Stimulated activated naive B cell treated with anti-CD40 and anti-IgM and Interleukin-4, amounts not matched to agents 10 μg/mL and 1 μg/mL and 100 μg/mL, for 72 hours (primary cell): ENCODE measurements around the gene PRDM2.
A peak's percentile ranks its signal among the peaks of the same experiment; 100 is the strongest.

Experiments used
- ATAC-seq, 2 donors: fragments of 150-1000 bp; cut with Tn5 transposase; replicated peaks; 2 replicates each; pipeline ENCODE4 v1.10.0; 2021; ENCODE audit warnings: moderate library complexity in 1 of 2
- DNase-seq: peaks from one replicate; pipeline ENCODE4 v3.0.0; 2021
- H3K27ac Mint-ChIP-seq: one replicate; pipeline ENCODE4 v1.8.0; 2022; ENCODE audit warnings: mild to moderate bottlenecking, mixed read lengths
- H3K27me3 Mint-ChIP-seq, 2 donors: one replicate each; pipeline ENCODE4 v1.8.0; 2022; ENCODE audit warnings: mixed read lengths in 2 of 2
- H3K36me3 Mint-ChIP-seq, 2 donors: one replicate each; pipeline ENCODE4 v1.8.0; 2022; ENCODE audit warnings: mixed read lengths in 2 of 2, mild to moderate bottlenecking in 1 of 2
- H3K4me1 Mint-ChIP-seq, 2 donors: one replicate each; pipeline ENCODE4 v1.8.0; 2022; ENCODE audit warnings: mixed read lengths in 2 of 2, mild to moderate bottlenecking in 1 of 2
- H3K4me3 Mint-ChIP-seq, 2 donors: one replicate each; pipeline ENCODE4 v1.8.0; 2022; ENCODE audit warnings: mild to moderate bottlenecking in 2 of 2, mixed read lengths in 2 of 2, moderate library complexity in 1 of 2
- H3K9me3 Mint-ChIP-seq, 2 donors: one replicate each; pipeline ENCODE4 v1.8.0; 2022; ENCODE audit warnings: mixed read lengths in 2 of 2, mild to moderate bottlenecking in 1 of 2

The PRDM2 gene

GRCh38 chr1:13733711-13734110 lies 33.7 kb downstream of the PRDM2 start:
- ATAC-seq (no peak), DNase-seq (no peak)
- H3K4me3 Mint-ChIP-seq = peak overlapping the region in 1 of 2 donors; percentile 64
- peaks cover 32 to 69% of the 10 kb centered on the region in 2 donors for H3K4me1 Mint-ChIP-seq
- no peaks in the 10 kb centered on the region for H3K9me3 Mint-ChIP-seq
- no peaks in the 10 kb centered on the region for H3K27me3 Mint-ChIP-seq
- H3K36me3 Mint-ChIP-seq = peaks cover 16 to 40% of the 10 kb centered on the region in 2 donors
- H3K27ac Mint-ChIP-seq = peak overlapping the region; percentile 86

GRCh38 chr1:13735168-13735930 lies 35.4 kb downstream of the PRDM2 start:
- Mint-ChIP-seq H3K4me3 (no peak overlapping the region), H3K9me3 (no peaks in the 10 kb centered on the region), H3K27me3 (no peaks in the 10 kb centered on the region), H3K36me3 (peaks cover 16 to 41% of the 10 kb centered on the region in 2 donors), H3K4me1 (peaks cover 23 to 56% of the 10 kb centered on the region in 2 donors), H3K27ac (peak overlapping the region; percentile 91)
- ATAC-seq (no peak), DNase-seq (no peak)

GRCh38 chr1:13737398-13737797 lies 37.4 kb downstream of the PRDM2 start:
- no peaks in the 10 kb centered on the region for H3K27me3 Mint-ChIP-seq
- no peaks in the 10 kb centered on the region for H3K9me3 Mint-ChIP-seq
- H3K36me3 Mint-ChIP-seq = peaks cover 24 to 46% of the 10 kb centered on the region in 2 donors
- ATAC-seq = peak; percentile 39 to 42
- DNase-seq = no peak
- peaks cover 19 to 51% of the 10 kb centered on the region in 2 donors for H3K4me1 Mint-ChIP-seq
- no peak overlapping the region for H3K4me3 Mint-ChIP-seq
- H3K27ac Mint-ChIP-seq = peak overlapping the region; percentile 6

GRCh38 chr1:13746342-13746741 lies 46.4 kb downstream of the PRDM2 start:
- Mint-ChIP-seq H3K36me3 (peaks cover 43 to 51% of the 10 kb centered on the region in 2 donors), H3K9me3 (no peaks in the 10 kb centered on the region), H3K27ac (no peak overlapping the region), H3K4me3 (no peak overlapping the region), H3K4me1 (peaks cover 12 to 41% of the 10 kb centered on the region in 2 donors), H3K27me3 (no peaks in the 10 kb centered on the region)
- no peak for ATAC-seq
- DNase-seq = no peak

- H3K36me3 Mint-ChIP-seq = peaks cover 43 to 50% of the 10 kb centered on the region in 2 donors
- H3K4me3 Mint-ChIP-seq = peak overlapping the region; percentile 84 to 94
- DNase-seq (peak; percentile 93), ATAC-seq (peak; percentile 94)
- peaks cover 28 to 65% of the 10 kb centered on the region in 2 donors for H3K4me1 Mint-ChIP-seq
- H3K9me3 Mint-ChIP-seq = no peaks in the 10 kb centered on the region
- no peaks in the 10 kb centered on the region for H3K27me3 Mint-ChIP-seq
- H3K27ac Mint-ChIP-seq = peak overlapping the region; percentile 94
Measured at GRCh38 chr1:13748610-13749505, 48.9 kb downstream of the PRDM2 start.

GRCh38 chr1:13749543-13750341 lies 49.8 kb downstream of the PRDM2 start:
- H3K36me3 Mint-ChIP-seq = peaks cover 45 to 52% of the 10 kb centered on the region in 2 donors

GRCh38 chr1:13751458-13751871 lies 51.5 kb downstream of the PRDM2 start:
- H3K27ac Mint-ChIP-seq = no peak overlapping the region
- no peak overlapping the region for H3K4me3 Mint-ChIP-seq
- ATAC-seq = no peak
- DNase-seq = no peak
- H3K27me3 Mint-ChIP-seq = no peaks in the 10 kb centered on the region
- H3K36me3 Mint-ChIP-seq = peaks cover 39 to 50% of the 10 kb centered on the region in 2 donors
- no peaks in the 10 kb centered on the region for H3K9me3 Mint-ChIP-seq
- H3K4me1 Mint-ChIP-seq = peaks cover 35 to 66% of the 10 kb centered on the region in 2 donors

More at GRCh38 chr1:13749543-13750341, 49.8 kb downstream of the PRDM2 start:
- ATAC-seq (peak; percentile 41 to 54), DNase-seq (no peak)
- no peaks in the 10 kb centered on the region for H3K27me3 Mint-ChIP-seq
- peaks cover 32 to 72% of the 10 kb centered on the region in 2 donors for H3K4me1 Mint-ChIP-seq
- no peaks in the 10 kb centered on the region for H3K9me3 Mint-ChIP-seq
- peak overlapping the region; percentile 94 to 99 for H3K4me3 Mint-ChIP-seq
- H3K27ac Mint-ChIP-seq = peak overlapping the region; percentile 96

GRCh38 chr1:13751985-13752384 lies 52.0 kb downstream of the PRDM2 start:
- no peaks in the 10 kb centered on the region for H3K9me3 Mint-ChIP-seq
- H3K36me3 Mint-ChIP-seq = peaks cover 39 to 50% of the 10 kb centered on the region in 2 donors
- no peak overlapping the region for H3K4me3 Mint-ChIP-seq
- ATAC-seq (no peak), DNase-seq (no peak)
- peaks cover 40 to 71% of the 10 kb centered on the region in 2 donors for H3K4me1 Mint-ChIP-seq
- H3K27ac Mint-ChIP-seq = peak overlapping the region; percentile 5
- no peaks in the 10 kb centered on the region for H3K27me3 Mint-ChIP-seq

GRCh38 chr1:13752852-13753251 lies 52.9 kb downstream of the PRDM2 start:
- Mint-ChIP-seq H3K27ac (peak overlapping the region; percentile 82), H3K4me3 (peak overlapping the region in 1 of 2 donors; percentile 46), H3K9me3 (no peaks in the 10 kb centered on the region), H3K36me3 (peaks cover 39 to 53% of the 10 kb centered on the region in 2 donors), H3K4me1 (peaks cover 41 to 70% of the 10 kb centered on the region in 2 donors), H3K27me3 (no peaks in the 10 kb centered on the region)
- ATAC-seq (no peak), DNase-seq (no peak)

GRCh38 chr1:13753636-13754402 lies 53.8 kb downstream of the PRDM2 start:
- DNase-seq (no peak), ATAC-seq (no peak)
- Mint-ChIP-seq H3K9me3 (no peaks in the 10 kb centered on the region), H3K4me1 (peaks cover 37 to 62% of the 10 kb centered on the region in 2 donors), H3K27ac (peak overlapping the region; percentile 92), H3K4me3 (peak overlapping the region; percentile 57 to 62), H3K36me3 (peaks cover 37 to 50% of the 10 kb centered on the region in 2 donors), H3K27me3 (no peaks in the 10 kb centered on the region)

- peaks cover 40 to 68% of the 10 kb centered on the region in 2 donors for H3K4me1 Mint-ChIP-seq
Measured at GRCh38 chr1:13754510-13755103, 54.6 kb downstream of the PRDM2 start.

GRCh38 chr1:13756557-13757315 lies 56.7 kb downstream of the PRDM2 start:
- Mint-ChIP-seq H3K4me3 (no peak overlapping the region), H3K36me3 (peaks cover 28 to 42% of the 10 kb centered on the region in 2 donors), H3K27me3 (no peaks in the 10 kb centered on the region), H3K4me1 (peaks cover 45 to 69% of the 10 kb centered on the region in 2 donors), H3K27ac (peak overlapping the region; percentile 31), H3K9me3 (no peaks in the 10 kb centered on the region)
- DNase-seq (no peak), ATAC-seq (no peak)

More at GRCh38 chr1:13754510-13755103, 54.6 kb downstream of the PRDM2 start:
- Mint-ChIP-seq H3K27ac (peak overlapping the region; percentile 92), H3K27me3 (no peaks in the 10 kb centered on the region), H3K36me3 (peaks cover 35 to 49% of the 10 kb centered on the region in 2 donors), H3K9me3 (no peaks in the 10 kb centered on the region), H3K4me3 (peak overlapping the region; percentile 4 to 16)
- DNase-seq (no peak), ATAC-seq (no peak)
